AG04449 (cell line): Measurements from ENCODE around the gene CLN3.
"Not testable (repeated sequence)": the region's sequence is repeated elsewhere in the genome, so short reads cannot be mapped to it uniquely, and the experiment has no call there.

ENCODE experiments used
- CTCF ChIA-PET: fragments of 350-600 bp; formaldehyde crosslinking; extraction: SDS; loops from one replicate; lab custom pipeline; 2021; ENCODE audit warnings: antibody characterized with exemption; lab: Yijun Ruan, JAX
- POLR2A ChIA-PET: fragments of 400-600, 350-600 bp; formaldehyde crosslinking; extraction: SDS; loops from one replicate; lab custom pipeline; 2020; ENCODE audit warnings: antibody characterized with exemption, inconsistent platforms; lab: Yijun Ruan, JAX
- DNase-seq: peaks from one replicate; pipeline ENCODE4 v3.0.0-alpha.2; 2010; ENCODE audit warnings: low read depth, low spot score
- H3K4me3 ChIP-seq: 2 replicates; pipeline ENCODE4 v1.5.1; 2011; ENCODE audit warnings: low read depth, mild to moderate bottlenecking, control low read depth, low read length
- CTCF ChIP-seq: IDR thresholded peaks from one replicate; pipeline ENCODE4 v1.5.1; 2011; ENCODE audit warnings: mild to moderate bottlenecking, moderate library complexity, low read length, control low read depth, inconsistent platforms; ENCODE audit not compliant: insufficient read depth; ENCODE audit errors: missing control alignments

CLN3 gene

GRCh38 chr16:28486266-28486665 lies 5.6 kb downstream of the CLN3 start:
- ChIA-PET POLR2A (no interaction called here), CTCF (interaction anchor here (1.3 kb wide), 1 partner anchor 459 kb away, joined by 3 read pairs; no protein-coding TSS in a partner anchor)
- TF ChIP-seq CTCF = no peak
- no peak overlapping the region for H3K4me3 ChIP-seq
- no peak for DNase-seq

DNA sequence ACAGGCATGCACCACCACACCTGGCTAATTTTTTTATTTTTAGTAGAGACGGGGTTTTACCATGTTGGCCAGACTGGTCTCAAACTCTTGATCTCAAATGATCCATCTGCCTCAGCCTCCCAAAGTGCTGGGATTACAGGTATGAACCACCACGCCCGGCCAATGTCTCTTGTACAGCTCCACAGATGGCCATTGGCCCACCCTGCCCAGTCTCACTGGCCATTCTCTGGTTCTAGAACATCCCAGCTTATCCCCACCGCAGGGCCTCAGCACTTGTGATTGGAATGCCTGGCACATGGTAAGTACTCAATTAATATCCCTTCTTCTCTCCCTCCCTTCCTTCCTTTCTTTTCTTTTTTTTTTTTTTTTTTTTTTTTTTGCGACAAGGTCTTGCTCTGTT lies 8.5 kb downstream of the CLN3 start:
- H3K4me3 ChIP-seq, DNase-seq, CTCF ChIA-PET: not testable (repeated sequence)
- POLR2A ChIA-PET = interaction anchor here (0.6 kb wide), 1 partner anchor 9 kb away, joined by 5 read pairs; no protein-coding TSS in a partner anchor

GRCh38 chr16:28482026-28482425 lies 9.8 kb downstream of the CLN3 start:
- TF ChIP-seq CTCF = no peak
- CTCF ChIA-PET = interaction anchor here (1.2 kb wide), 1 partner anchor 9 kb away, joined by 4 read pairs; the partner anchor contains the start of gene CLN3
- no peak for DNase-seq
- H3K4me3 ChIP-seq = no peak overlapping the region
- POLR2A ChIA-PET = no interaction called here

DNA sequence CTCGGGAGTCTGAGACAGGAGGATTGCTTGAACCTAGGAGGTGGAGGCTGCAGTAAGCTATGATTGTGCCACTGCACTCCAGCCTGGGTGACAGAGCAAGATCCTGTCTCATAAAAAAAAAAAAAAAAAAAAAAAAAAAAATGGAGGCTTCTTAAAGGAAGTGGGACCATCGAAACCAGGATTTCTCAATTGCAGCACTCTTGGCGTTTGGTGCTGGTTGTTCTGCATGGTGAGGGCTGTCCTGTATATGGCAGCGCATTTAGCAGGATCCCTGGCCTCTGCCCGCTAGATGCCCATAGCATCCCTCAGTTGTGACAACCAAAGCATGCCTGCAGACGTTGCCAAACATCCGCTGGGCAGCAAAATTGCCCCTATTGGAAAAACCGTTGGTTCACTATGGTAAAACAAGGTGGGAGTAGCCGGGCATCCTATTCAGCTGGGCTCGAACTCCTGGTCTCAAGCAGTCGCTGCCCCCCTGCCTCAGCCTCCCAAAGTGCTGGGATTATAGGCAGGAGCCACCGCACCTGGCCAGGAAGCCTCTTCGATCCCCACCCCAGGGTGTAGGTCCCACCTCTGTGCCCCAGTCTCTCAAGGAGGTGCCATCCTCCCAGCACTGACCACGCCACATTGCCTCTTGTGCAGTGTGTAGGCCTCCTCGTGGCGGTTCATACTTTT lies 13.2 kb downstream of the CLN3 start:
- no peak overlapping the region for H3K4me3 ChIP-seq
- no peak for TF ChIP-seq CTCF
- ChIA-PET CTCF (no interaction called here), POLR2A (no interaction called here)
- no peak for DNase-seq

DNA sequence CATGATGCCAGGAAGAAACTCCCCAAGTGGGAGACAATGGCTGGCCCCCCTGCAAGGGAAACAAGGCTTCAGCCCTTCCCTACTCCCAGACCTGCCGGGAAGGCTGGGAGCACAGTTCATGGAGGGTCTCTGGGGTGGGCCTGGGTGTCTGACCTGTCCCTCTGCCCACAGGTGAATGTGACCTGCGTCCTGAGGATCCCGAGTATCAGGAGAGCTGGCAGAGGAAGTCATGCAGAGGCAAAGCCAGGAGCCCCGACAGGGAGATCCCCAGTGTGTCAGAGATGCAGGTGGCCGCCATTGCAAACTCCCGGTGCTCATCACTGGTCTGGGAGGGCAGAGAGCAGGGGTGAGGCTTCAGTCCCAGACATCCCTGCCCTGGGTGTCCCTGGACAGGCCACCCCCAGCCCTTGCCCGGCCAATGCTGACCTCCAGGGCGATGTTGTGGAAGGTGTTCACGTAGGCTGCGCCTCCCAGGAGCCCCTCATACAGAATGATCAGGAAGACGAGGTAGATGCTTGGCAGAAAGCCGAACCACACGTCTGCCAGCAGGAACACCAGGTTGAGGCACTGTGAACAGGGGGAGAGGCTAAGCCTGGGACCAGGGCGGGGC lies 14.5 kb downstream of the CLN3 start:
- DNase-seq = no peak
- ChIA-PET POLR2A (no interaction called here), CTCF (no interaction called here)
- no peak overlapping the region for H3K4me3 ChIP-seq
- no peak for TF ChIP-seq CTCF

DNA sequence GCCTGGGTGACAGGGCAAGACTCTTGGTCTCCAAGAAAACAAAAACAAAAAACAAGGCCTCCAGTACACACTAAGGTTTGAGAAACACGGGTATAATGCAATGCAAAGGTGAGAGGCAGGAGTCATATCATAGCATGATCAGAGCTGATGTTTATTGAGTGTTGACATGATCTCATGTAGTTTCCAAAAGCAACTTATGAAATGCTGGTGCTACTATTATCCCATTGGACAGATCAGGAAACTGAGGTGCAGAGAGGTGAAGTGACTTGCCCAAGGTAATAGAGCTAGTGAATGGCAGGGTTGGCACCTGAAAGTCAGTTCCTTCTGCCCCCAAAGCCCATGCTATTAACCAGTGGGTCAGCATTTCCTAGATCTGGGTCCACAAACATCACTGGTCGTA lies 16.7 kb downstream of the CLN3 start:
- TF ChIP-seq CTCF = no peak
- H3K4me3 ChIP-seq = no peak overlapping the region
- DNase-seq = no peak
- CTCF ChIA-PET = no interaction called here
- POLR2A ChIA-PET = no interaction called here
